Uterus (tissue), 2 donors: Measurements from ENCODE around the gene C1orf159.

ENCODE experiments used
- POLR2A ChIP-seq, 2 donors: fragments of 450-650 bp; IDR thresholded peaks; one replicate each; pipeline ENCODE4 v1.6.1; 2016; ENCODE audit warnings: antibody characterized with exemption in 2 of 2, mild to moderate bottlenecking in 1 of 2, moderate library complexity in 1 of 2
- TF ChIP-seq, protein P1 (sequence below), 4 experiments: fragments of 200-600 bp in 2 of 4; fragments of 450-650 bp in 2 of 4; sonication (generic) in 2 of 4; IDR thresholded peaks; one replicate each; pipeline ENCODE4 v1.5.1; 2016 to 2019; ENCODE audit warnings: antibody characterized with exemption in 4 of 4, mild to moderate bottlenecking in 2 of 4, moderate library complexity in 1 of 4

DNA sequence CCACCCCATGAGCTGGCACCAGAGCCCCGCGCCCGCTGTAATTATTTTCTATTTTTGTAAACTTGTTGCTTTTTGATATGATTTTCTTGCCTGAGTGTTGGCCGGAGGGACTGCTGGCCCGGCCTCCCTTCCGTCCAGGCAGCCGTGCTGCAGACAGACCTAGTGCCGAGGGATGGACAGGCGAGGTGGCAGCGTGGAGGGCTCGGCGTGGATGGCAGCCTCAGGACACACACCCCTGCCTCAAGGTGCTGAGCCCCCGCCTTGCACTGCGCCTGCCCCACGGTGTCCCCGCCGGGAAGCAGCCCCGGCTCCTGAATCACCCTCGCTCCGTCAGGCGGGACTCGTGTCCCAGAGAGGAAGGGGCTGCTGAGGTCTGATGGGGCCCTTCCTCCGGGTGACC lies 60.9 kb downstream of the C1orf159 start:
- TF ChIP-seq, protein P1, sequence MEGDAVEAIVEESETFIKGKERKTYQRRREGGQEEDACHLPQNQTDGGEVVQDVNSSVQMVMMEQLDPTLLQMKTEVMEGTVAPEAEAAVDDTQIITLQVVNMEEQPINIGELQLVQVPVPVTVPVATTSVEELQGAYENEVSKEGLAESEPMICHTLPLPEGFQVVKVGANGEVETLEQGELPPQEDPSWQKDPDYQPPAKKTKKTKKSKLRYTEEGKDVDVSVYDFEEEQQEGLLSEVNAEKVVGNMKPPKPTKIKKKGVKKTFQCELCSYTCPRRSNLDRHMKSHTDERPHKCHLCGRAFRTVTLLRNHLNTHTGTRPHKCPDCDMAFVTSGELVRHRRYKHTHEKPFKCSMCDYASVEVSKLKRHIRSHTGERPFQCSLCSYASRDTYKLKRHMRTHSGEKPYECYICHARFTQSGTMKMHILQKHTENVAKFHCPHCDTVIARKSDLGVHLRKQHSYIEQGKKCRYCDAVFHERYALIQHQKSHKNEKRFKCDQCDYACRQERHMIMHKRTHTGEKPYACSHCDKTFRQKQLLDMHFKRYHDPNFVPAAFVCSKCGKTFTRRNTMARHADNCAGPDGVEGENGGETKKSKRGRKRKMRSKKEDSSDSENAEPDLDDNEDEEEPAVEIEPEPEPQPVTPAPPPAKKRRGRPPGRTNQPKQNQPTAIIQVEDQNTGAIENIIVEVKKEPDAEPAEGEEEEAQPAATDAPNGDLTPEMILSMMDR (IDR thresholded peaks at IDR 0.05), result no peak
- TF ChIP-seq POLR2A (IDR thresholded peaks at IDR 0.05), result no peak
